K562 (cell line): ENCODE measurements around the gene RSU1. TPM values are rescaled to one million over a fixed set of nuclear protein-coding genes. Genes with fewer than 3 reads are reported as not detected.

ENCODE experiments used
- ATAC-seq: fragments of 200-7000 bp; cut with Tn5 transposase; 3 replicates; pipeline ENCODE4 v1.9.1; 2020; ENCODE audit warnings: moderate library complexity
- BruUV-seq: library from RNA; stranded (reverse); fragments of 400-500 nt; replicated peaks from 2 replicates; lab custom pipeline; 2021; lab: Mats Ljungman, UMichigan
- CTCF ChIA-PET: fragments of 300-600 bp; formaldehyde crosslinking; extraction: SDS; loops from one replicate; lab custom pipeline; 2021; ENCODE audit warnings: low intra/inter-chr PET ratio; lab: Yijun Ruan, JAX
- POLR2A ChIA-PET: fragments of 300-600, 350-650 bp; sonication (Branson Sonifier 250); formaldehyde crosslinking; extraction: SDS; loops from one replicate; lab custom pipeline; 2021; ENCODE audit warnings: antibody characterized with exemption, inconsistent platforms; lab: Yijun Ruan, JAX
- DNase-seq, 4 experiments: peaks; one replicate each; pipeline versions ENCODE4 v3.0.0 to v3.0.0-alpha.2; 2011 to 2018; ENCODE audit warnings: low spot score in 3 of 4, mixed read lengths in 3 of 4; ENCODE audit errors: extremely low read depth in 1 of 4
- FAIRE-seq: peaks from 2 replicates; lab custom pipeline; 2011; peaks lifted over from hg19 to GRCh38; lab: Jason Lieb, UNC
- H2AFZ ChIP-seq: 2 replicates; pipeline ENCODE4 v1.6.0; 2011; ENCODE audit warnings: low read depth, low read length, control low read depth, inconsistent platforms
- H3K27ac ChIP-seq: fragments of 200-600 bp; 3 replicates; pipeline ENCODE4 v1.8.0; 2011; ENCODE audit warnings: low read depth, mild to moderate bottlenecking, control low read depth, inconsistent platforms, low read length, moderate library complexity, mixed read lengths; ENCODE audit errors: extremely low read depth
- H3K27me3 ChIP-seq, 2 experiments: fragments of 300-600 bp in 1 of 2; 2 replicates in 1 of 2; 3 replicates in 1 of 2; pipeline versions ENCODE4 v1.6.0 to v1.8.0; 2011; ENCODE audit warnings: inconsistent platforms in 2 of 2, low read length in 2 of 2, mild to moderate bottlenecking in 1 of 2, mixed read lengths in 1 of 2, moderate library complexity in 1 of 2; ENCODE audit not compliant: control insufficient read depth in 2 of 2, insufficient read depth in 2 of 2
- H3K36me3 ChIP-seq: fragments of 300-600 bp; 3 replicates; pipeline ENCODE4 v1.8.0; 2011; ENCODE audit warnings: mild to moderate bottlenecking, low read length, inconsistent platforms; ENCODE audit not compliant: control insufficient read depth, insufficient read depth
- H3K4me1 ChIP-seq, 2 experiments: fragments of 200-600 bp in 1 of 2; replicated peaks in 1 of 2; 2 replicates in 1 of 2; 3 replicates in 1 of 2; pipeline versions ENCODE4 v1.5.1 to v1.8.0; 2011; ENCODE audit warnings: inconsistent platforms in 2 of 2, low read length in 2 of 2, mild to moderate bottlenecking in 1 of 2, mixed read lengths in 1 of 2, moderate library complexity in 1 of 2; ENCODE audit not compliant: control insufficient read depth in 2 of 2, insufficient read depth in 2 of 2
- H3K4me2 ChIP-seq: 2 replicates; pipeline ENCODE4 v1.6.1; 2011; ENCODE audit warnings: low read length, control low read depth, inconsistent platforms, mixed read lengths; ENCODE audit not compliant: insufficient read depth
- H3K4me3 ChIP-seq: fragments of 200-600 bp; sonication (generic), shearing (Covaris generic); 2 replicates; pipeline ENCODE4 v1.5.1; 2016; ENCODE audit warnings: control low read depth, inconsistent platforms
- H3K79me2 ChIP-seq: fragments of 200-600 bp; 3 replicates; pipeline ENCODE4 v1.8.0; 2011; ENCODE audit warnings: low read length, inconsistent platforms; ENCODE audit not compliant: control insufficient read depth, insufficient read depth
- H3K9ac ChIP-seq, 2 experiments: 2 replicates each; pipeline versions ENCODE4 v1.6.0 to v1.6.1; 2011; ENCODE audit warnings: low read depth in 2 of 2, low read length in 2 of 2, control low read depth in 1 of 2, inconsistent platforms in 1 of 2, mild to moderate bottlenecking in 1 of 2, mixed read lengths in 1 of 2; ENCODE audit not compliant: insufficient read depth in 1 of 2
- H3K9me1 ChIP-seq: one replicate; pipeline ENCODE4 v1.6.0; 2011; ENCODE audit warnings: inconsistent platforms, mild to moderate bottlenecking, low read length, moderate library complexity; ENCODE audit not compliant: control insufficient read depth, insufficient read depth
- H3K9me3 ChIP-seq: replicated peaks from 2 replicates; pipeline ENCODE4 v1.5.1; 2011; ENCODE audit warnings: low read depth, low read length, inconsistent platforms; ENCODE audit not compliant: control insufficient read depth, insufficient read depth
- H4K20me1 ChIP-seq: replicated peaks from 2 replicates; pipeline ENCODE4 v1.6.1; 2011; ENCODE audit warnings: low read length, inconsistent platforms, mixed read lengths; ENCODE audit not compliant: control insufficient read depth, insufficient read depth
- ARID2 ChIP-seq: fragments of 450-650 bp; IDR thresholded peaks from 2 replicates; pipeline ENCODE4 v1.6.1; 2017; ENCODE audit warnings: antibody characterized with exemption, mild to moderate bottlenecking
- FOXK2 ChIP-seq, 2 experiments: fragments of 450-650 bp; IDR thresholded peaks in 1 of 2; conservative IDR thresholded peaks in 1 of 2; 2 replicates each; pipeline ENCODE4 v1.6.1; 2016; ENCODE audit warnings: low read depth in 2 of 2, mild to moderate bottlenecking in 1 of 2
- GABPB1 ChIP-seq: sonication (generic); formaldehyde crosslinking; IDR thresholded peaks from 2 replicates; pipeline ENCODE4 v1.8.0; 2022; ENCODE audit warnings: mild to moderate bottlenecking, missing genetic modification reagents
- NELFE ChIP-seq: IDR thresholded peaks from 2 replicates; pipeline ENCODE4 v1.6.1; 2011; ENCODE audit warnings: mild to moderate bottlenecking; ENCODE audit not compliant: insufficient read depth, insufficient read length
- PBX2 ChIP-seq, 2 experiments: IDR thresholded peaks in 1 of 2; conservative IDR thresholded peaks in 1 of 2; 2 replicates each; pipeline ENCODE4 v1.6.1; 2016; ENCODE audit warnings: low read depth in 2 of 2, mild to moderate bottlenecking in 1 of 2, missing compliant biosample characterization in 1 of 2, missing genetic modification characterization in 1 of 2, moderate library complexity in 1 of 2
- UBTF ChIP-seq, 2 experiments: IDR thresholded peaks; 2 replicates each; pipeline ENCODE4 v1.6.1; 2012; ENCODE audit warnings: improper control_type of control experiment in 2 of 2, low read depth in 2 of 2, low read length in 2 of 2, borderline replicate concordance in 1 of 2
- ZHX1 ChIP-seq: fragments of 150-350 bp; conservative IDR thresholded peaks from 2 replicates; pipeline ENCODE4 v1.6.1; 2014; ENCODE audit warnings: low read length
- WGBS: fragments of 100-300 bp; shearing (Covaris generic); methylation state at CpG from one replicate; pipeline ENCODE4 v1.1.6; 2016; ENCODE audit warnings: low coverage, mixed read lengths; ENCODE audit not compliant: insufficient coverage; ENCODE audit errors: missing lambda C conversion rate; 5-methylcytosine and 5-hydroxymethylcytosine counted together
- in situ Hi-C: fragments of 300-500 bp; cut with MboI; formaldehyde crosslinking; loops from 4 replicates; pipeline ENCODE4 v1.15.0; 2018; ENCODE audit warnings: inconsistent platforms, mixed read lengths
- intact Hi-C: fragments of 100-400 bp; cut with micrococcal nuclease; formaldehyde crosslinking; loops from 2 replicates; pipeline ENCODE4 v1.14.2; 2022
- polyA plus RNA-seq, 8 experiments: library from polyadenylated mRNA; depleted of rRNA in 4 of 8; stranded (reverse) in 5 of 8; unstranded in 3 of 8; fragments of >200 nt; fragmentation: Nextera tagmentation in 2 of 8; fragmentation: Illumina TruSeq in 1 of 8; extraction: Ambion mirVana in 2 of 8; extraction: Trizol in 1 of 8; gene quantifications; 2 replicates each; pipeline versions ENCODE4 v1.2.1 to v1.2.3, GENCODE V29; 2011 to 2014; ENCODE audit warnings: inconsistent platforms in 1 of 8, missing spikeins in 1 of 8
- total RNA-seq, 7 experiments: library from RNA; depleted of rRNA in 6 of 7; stranded (reverse); fragments of >200 nt in 6 of 7; fragmentation: Illumina TruSeq in 2 of 7; extraction: Trizol in 2 of 7; gene quantifications; 2 replicates each; pipeline versions ENCODE4 v1.2.1 to v1.2.3, GENCODE V29; 2011 to 2021; ENCODE audit warnings: low replicate concordance in 1 of 7

The RSU1 gene
- total and polyA plus RNA-seq, 9 of the 15 experiments (the other 6 are each of a cell fraction or from before 2014, with no cell fraction given), result 18.8 to 67.3 (median 31.5) TPM

- TF ChIP-seq PBX2 (CRISPR knock-in tag; IDR thresholded peaks at IDR 0.05; ENCODE audit: low read depth) (no peak), PBX2 (tag; conservative IDR thresholded peaks at IDR 0.05; ENCODE audit: low read depth) (no peak), NELFE (no peak)
Measured at GRCh38 chr10:16819026-16819425, 1.8 kb upstream of the RSU1 start (continued).

- H3K79me2 ChIP-seq, result peaks cover 10% of the 10 kb centered on the region
- peak in 1 of 2 experiments; percentile 62; a peak in 1 of 4 replicates for TF ChIP-seq FOXK2 (conservative IDR thresholded peaks at IDR 0.05 in 1 of 2, IDR thresholded peaks at IDR 0.05 in 1 of 2; ENCODE audit: low read depth in 2 of 2)
- 0 out of 2 replicates have a peak, but pooled peaks have one; percentile 10 for TF ChIP-seq ARID2
- TF ChIP-seq ZHX1, result no peak
- TF ChIP-seq GABPB1 (CRISPR knock-in tag), result 0 out of 2 replicates have a peak, but pooled peaks have one; percentile 44
- TF ChIP-seq UBTF (IDR thresholded peaks at IDR 0.05; ENCODE audit: borderline replicate concordance in 1 of 2, low read depth in 2 of 2, low read length in 2 of 2), result 0 out of 4 replicates have a peak, but pooled peaks of 1 of the 2 experiments have one; percentile 16
Measured at GRCh38 chr10:16816830-16817124, 447 bp downstream of the RSU1 start.

More at GRCh38 chr10:16816830-16817124, 447 bp downstream of the RSU1 start:
- in situ Hi-C loops, result loop anchor here (25.0 kb wide), 1 partner anchor 929 kb away; no protein-coding TSS in a partner anchor
- peaks cover 7 to 12% of the 10 kb centered on the region in 2 experiments for H3K4me1 ChIP-seq
- 14% methylated on average over 12 of the region's 12 CpGs for WGBS
- peak overlapping the region; percentile 71 for H3K27ac ChIP-seq
- H3K27me3 ChIP-seq, result no peaks in the 10 kb centered on the region
- CTCF ChIA-PET, result no interaction called here
- H3K36me3 ChIP-seq, result no peaks in the 10 kb centered on the region
- FAIRE-seq (no peak), ATAC-seq (no peak), DNase-seq (no peak)
- no peaks in the 10 kb centered on the region for H4K20me1 ChIP-seq
- POLR2A ChIA-PET, result interaction anchor here (1.5 kb wide), 1 partner anchor 414 kb away, joined by 6 read pairs; no protein-coding TSS in a partner anchor
- intact Hi-C loops, result no loop called here
- H3K4me3 ChIP-seq, result peak overlapping the region; percentile 81
- H3K4me2 ChIP-seq, result peak overlapping the region; percentile 90
- peak overlapping the region; percentile 83 to 93 for H3K9ac ChIP-seq
- BruUV-seq, result no TSS peak
- H2AFZ ChIP-seq, result peak overlapping the region; percentile 96
- no peaks in the 10 kb centered on the region for H3K9me1 ChIP-seq
- H3K9me3 ChIP-seq, result no peaks in the 10 kb centered on the region; the same call in none of the 2 replicates
